Fibroblast of villous mesenchyme (primary cell): ENCODE data around the gene GLTP. TPM values are rescaled to one million over a fixed set of nuclear protein-coding genes. Genes with fewer than 3 reads are reported as not detected.
"Not testable (repeated sequence)": the region's sequence is repeated elsewhere in the genome, so short reads cannot be mapped to it uniquely, and the experiment has no call there.

Experiments
- DNase-seq: peaks from one replicate; pipeline ENCODE4 v3.0.0-alpha.2; 2010; ENCODE audit warnings: low read depth
- H3K4me3 ChIP-seq: 2 replicates; pipeline ENCODE4 v1.5.1; 2011; ENCODE audit warnings: low read depth, mild to moderate bottlenecking, low read length
- CTCF ChIP-seq: IDR thresholded peaks from 2 replicates; pipeline ENCODE4 v1.5.1; 2012; ENCODE audit warnings: low read depth, mild to moderate bottlenecking, low read length; ENCODE audit not compliant: insufficient read depth
- total RNA-seq: library from RNA; depleted of rRNA; stranded (reverse); fragments of >200 nt; gene quantifications from 2 replicates; pipeline ENCODE4 v1.2.3, GENCODE V29; 2012

Gene GLTP
- total RNA-seq, 1 donor = 52.2 TPM

GRCh38 chr12:109893261-109893995 is 13.1 kb upstream of the GLTP start:
- no peak overlapping the region for H3K4me3 ChIP-seq
- DNase-seq = no peak
- TF ChIP-seq CTCF = no peak

GRCh38 chr12:109892748-109893147 is 12.4 kb upstream of the GLTP start:
- H3K4me3 ChIP-seq = no peak overlapping the region
- TF ChIP-seq CTCF = no peak
- no peak for DNase-seq

GRCh38 chr12:109892165-109892715 is 11.9 kb upstream of the GLTP start:
- TF ChIP-seq CTCF = no peak
- no peak overlapping the region for H3K4me3 ChIP-seq

GRCh38 chr12:109891731-109892130 is 11.4 kb upstream of the GLTP start:
- H3K4me3 ChIP-seq, DNase-seq: not testable (repeated sequence)

More at GRCh38 chr12:109892165-109892715, 11.9 kb upstream of the GLTP start:
- no peak for DNase-seq

GRCh38 chr12:109890620-109891170 is 10.4 kb upstream of the GLTP start:
- DNase-seq = no peak
- H3K4me3 ChIP-seq = no peak overlapping the region
- no peak for TF ChIP-seq CTCF

GRCh38 chr12:109888179-109889020 is 8.1 kb upstream of the GLTP start:
- no peak overlapping the region for H3K4me3 ChIP-seq
- peak; percentile 83 for DNase-seq
- TF ChIP-seq CTCF = no peak

- TF ChIP-seq CTCF = no peak
- DNase-seq = peak; percentile 57
- no peak overlapping the region for H3K4me3 ChIP-seq
Measured at GRCh38 chr12:109885616-109886015, 5.3 kb upstream of the GLTP start.
